GM20000 (cell line): Measurements from ENCODE around the gene CBARP.

ENCODE experiments used
- DNase-seq: peaks from one replicate; pipeline ENCODE4 v3.0.0; 2012; ENCODE audit warnings: low spot score
- TF ChIP-seq, protein P1 (sequence below): IDR thresholded peaks from 2 replicates; pipeline ENCODE4 v1.5.1; 2012; ENCODE audit warnings: mild to moderate bottlenecking, control low read depth; ENCODE audit errors: extremely low read depth, missing control alignments

Gene CBARP

DNA sequence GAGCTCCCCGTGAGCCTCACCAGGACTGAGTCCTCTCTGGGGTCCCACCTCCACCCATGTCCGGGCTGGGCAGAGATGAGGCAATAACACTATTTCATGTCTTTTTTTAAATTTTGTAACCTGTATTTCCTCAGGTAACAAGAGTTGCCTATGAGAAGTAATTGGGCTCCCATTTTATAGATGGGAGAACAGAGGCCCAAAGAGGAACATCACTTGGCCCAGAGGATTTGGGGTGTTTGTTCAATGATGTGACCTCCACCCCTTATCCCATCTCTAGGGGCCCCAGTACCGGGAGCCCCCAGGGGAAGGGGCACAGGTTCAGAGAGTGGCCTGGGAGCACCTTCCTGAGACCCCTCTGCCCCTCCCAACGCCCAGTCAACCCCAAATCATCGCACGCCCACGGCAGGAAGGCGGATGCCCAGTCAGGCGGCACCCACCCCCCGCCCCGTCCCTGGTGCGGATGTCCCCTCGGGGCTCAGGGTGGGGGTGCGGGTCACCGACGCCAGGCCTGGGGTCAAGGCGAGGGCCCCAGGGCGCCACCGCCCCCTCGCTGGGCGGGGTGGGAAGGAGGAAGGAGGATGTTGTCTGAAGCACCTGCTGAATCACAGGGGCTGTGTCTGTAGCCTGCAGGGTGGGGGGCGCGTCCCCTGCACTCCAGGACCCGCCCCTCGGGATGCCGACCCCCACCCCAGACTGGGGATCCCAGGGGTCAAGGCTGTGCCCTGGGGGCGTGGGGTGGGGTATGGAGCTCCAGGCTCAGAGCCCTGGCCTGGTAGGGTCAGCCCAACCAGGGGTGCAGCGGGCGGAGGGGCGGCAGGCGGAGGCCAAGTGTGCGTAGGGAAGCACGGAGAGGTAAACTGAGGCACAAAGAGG lies 22.3 kb upstream of the CBARP start:
- TF ChIP-seq, protein P1, sequence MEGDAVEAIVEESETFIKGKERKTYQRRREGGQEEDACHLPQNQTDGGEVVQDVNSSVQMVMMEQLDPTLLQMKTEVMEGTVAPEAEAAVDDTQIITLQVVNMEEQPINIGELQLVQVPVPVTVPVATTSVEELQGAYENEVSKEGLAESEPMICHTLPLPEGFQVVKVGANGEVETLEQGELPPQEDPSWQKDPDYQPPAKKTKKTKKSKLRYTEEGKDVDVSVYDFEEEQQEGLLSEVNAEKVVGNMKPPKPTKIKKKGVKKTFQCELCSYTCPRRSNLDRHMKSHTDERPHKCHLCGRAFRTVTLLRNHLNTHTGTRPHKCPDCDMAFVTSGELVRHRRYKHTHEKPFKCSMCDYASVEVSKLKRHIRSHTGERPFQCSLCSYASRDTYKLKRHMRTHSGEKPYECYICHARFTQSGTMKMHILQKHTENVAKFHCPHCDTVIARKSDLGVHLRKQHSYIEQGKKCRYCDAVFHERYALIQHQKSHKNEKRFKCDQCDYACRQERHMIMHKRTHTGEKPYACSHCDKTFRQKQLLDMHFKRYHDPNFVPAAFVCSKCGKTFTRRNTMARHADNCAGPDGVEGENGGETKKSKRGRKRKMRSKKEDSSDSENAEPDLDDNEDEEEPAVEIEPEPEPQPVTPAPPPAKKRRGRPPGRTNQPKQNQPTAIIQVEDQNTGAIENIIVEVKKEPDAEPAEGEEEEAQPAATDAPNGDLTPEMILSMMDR = no peak
- peak; percentile 65 for DNase-seq

DNA sequence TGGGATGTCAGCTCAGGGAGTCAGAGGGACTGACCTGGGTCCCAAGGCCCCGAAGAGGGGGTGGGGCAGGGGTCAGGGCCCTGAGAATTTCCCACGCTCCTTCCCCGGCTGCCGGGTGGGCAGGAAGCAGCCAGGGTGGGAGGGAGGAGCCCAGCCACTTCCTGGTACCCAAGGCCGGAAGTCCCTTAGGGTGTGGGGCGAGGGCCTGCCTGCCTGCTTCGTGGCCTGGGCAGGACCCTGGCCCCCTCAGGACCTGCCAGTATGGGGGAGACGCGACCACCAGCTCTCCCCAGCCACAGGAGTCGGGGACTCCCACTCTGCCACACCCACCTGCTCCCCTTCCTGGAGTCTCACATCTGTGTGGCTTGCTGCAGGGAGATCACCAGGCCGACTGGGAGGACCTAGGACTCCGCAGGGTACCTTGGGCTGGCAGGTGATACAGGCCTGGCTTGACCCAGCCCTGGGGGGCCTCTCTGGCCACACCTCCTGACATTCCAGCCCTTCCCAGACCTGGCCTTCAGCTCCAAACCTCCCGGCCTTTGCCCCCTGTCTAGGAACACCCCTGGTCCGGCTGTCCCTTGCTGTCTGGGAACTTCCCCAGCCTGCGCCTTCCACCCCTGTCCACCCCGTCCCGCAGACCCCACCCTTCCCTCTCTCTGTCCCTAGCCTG lies 21.5 kb upstream of the CBARP start:
- peak; percentile 77 for DNase-seq
- TF ChIP-seq, protein P1 = no peak

DNA sequence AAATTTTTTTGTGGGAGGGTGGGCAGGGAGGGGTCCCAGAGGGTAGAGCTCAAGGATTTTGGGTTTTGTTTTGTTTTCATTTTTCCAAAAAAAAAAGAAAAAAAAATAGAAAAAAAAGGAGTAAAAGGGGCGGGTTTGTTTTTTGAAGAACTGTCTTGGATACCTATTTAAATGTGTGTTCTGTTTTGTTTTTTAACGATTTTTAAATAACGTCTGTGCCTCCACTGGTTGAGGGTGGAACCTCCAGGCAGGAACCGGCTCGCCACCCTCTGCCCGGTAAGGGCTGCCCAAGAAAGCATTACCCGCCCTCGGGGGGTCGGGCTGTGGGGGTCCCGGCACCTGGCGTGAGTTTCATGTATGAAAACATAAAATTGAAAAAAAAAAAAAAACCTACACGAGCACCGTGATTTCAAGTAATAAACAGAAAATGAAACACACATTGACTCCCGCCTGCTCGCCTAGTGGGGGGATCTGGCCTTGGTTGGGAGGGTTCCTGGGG lies 21.0 kb upstream of the CBARP start:
- TF ChIP-seq, protein P1 = no peak
- no peak for DNase-seq

DNA sequence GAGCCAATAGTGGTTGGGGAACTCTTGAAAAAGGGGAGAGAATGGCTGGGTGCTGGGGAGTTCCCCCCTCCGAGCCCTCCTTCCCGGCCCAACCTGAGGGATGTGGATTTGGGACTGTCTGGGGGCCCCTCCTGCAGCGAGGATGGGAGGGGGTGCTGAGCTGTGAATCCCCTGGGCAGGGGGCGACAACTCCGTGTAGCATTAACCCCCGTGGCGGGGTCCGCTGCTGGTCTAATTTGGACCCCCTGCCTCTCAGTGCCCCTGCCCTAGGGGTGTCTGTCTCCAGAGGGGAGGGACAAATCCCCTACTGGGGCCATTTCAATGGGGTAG lies 20.3 kb upstream of the CBARP start:
- TF ChIP-seq, protein P1 = no peak
- no peak for DNase-seq

DNA sequence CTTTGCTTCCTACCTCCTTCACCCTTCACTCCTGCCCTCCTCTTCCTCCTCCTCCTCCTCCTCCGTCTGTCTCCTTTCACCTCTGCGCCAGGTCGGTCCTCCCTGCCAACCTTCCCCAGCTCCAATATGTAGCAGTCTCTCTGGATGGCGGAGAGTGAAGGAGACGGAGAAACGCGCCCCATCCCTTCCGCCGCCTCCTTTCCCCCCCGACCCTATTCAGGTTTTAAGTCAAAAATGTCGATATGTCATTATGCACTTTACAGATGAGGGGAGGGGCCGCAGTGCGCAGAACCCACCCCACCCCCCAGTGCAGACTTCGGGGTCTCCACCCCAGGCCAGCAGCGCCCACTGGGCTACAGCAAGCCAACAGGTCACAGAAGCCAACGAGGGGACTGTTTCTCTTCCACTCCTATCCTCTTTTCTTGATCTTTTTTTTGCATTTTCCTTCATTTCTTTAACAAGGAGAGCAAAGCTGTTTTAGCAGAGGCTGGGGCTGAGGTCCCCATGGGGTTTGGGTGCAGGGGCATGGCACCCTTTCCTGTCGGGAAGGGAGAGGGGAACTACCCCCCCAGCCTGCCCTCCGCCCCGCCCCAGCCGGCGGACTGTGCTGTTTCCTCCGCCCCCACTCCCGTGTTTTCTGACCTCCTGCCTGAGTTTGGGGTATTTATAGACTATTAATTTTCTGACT lies 19.8 kb upstream of the CBARP start:
- DNase-seq = no peak
- TF ChIP-seq, protein P1 = no peak

DNA sequence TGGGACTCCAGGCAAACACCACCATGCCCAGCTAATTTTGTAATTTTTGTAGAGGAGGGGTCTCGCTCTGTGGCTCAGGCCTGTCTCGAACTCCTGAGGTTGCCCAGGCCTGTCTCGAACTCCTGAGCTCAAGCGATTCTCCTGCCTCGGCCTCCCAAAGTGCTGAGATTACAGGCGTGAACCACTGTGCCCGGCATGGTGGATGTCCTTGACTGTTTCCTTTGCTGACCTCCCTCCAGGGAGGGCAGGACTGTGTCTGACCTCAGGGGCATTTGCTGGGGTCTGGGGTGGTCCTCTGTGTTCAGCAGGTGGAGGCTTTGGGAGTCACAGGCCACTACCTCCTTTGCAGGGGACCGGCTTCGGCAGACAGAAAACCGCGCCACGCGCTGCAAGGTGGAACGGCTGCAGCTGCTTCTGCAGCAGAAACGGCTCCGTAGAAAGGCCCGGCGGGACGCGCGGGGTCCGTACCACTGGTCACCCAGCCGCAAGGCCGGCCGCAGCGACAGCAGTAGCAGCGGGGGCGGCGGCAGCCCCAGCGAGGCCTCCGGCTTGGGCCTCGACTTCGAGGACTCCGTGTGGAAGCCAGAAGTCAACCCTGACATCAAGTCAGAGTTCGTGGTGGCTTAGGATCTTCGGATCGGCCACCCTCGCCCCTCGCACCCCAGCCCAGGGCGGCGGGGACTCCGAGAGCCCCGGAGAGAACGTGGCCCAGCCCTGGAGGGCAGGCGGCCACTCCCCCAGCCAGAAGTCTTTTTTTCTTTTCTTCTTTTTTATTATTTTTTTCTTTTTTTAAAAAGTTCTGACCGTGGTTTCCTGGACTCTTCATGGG lies 19.1 kb upstream of the CBARP start:
- DNase-seq = no peak
- TF ChIP-seq, protein P1 = no peak
